Activated B cell treated with CpG ODN at 0.5 μM for 24 hours (primary cell): Measurements from ENCODE around the gene MACROD1. TPM values are rescaled to one million over a fixed set of nuclear protein-coding genes. Genes with fewer than 3 reads are reported as not detected.

Source experiments
- ATAC-seq: fragments of 200-7000 bp; cut with Tn5 transposase; one replicate; pipeline ENCODE4 v1.10.0; 2021; ENCODE audit warnings: low read depth, mild to moderate bottlenecking, moderate library complexity
- CTCF ChIA-PET: fragments of 350-600 bp; sonication (Branson Sonifier 250); formaldehyde crosslinking; loops from one replicate; lab custom pipeline; 2021; ENCODE audit warnings: antibody characterized with exemption; lab: Charles Lee
- POLR2A ChIA-PET: fragments of 350-600 bp; sonication (Branson Sonifier 250); formaldehyde crosslinking; loops from one replicate; lab custom pipeline; 2021; ENCODE audit warnings: antibody characterized with exemption; lab: Charles Lee
- DNase-seq: peaks from one replicate; pipeline ENCODE4 v3.0.0; 2022
- H3K27ac Mint-ChIP-seq: one replicate; pipeline ENCODE4 v1.8.0; 2020; ENCODE audit warnings: mixed read lengths
- H3K27me3 Mint-ChIP-seq: one replicate; pipeline ENCODE4 v1.8.0; 2021; ENCODE audit warnings: mixed read lengths
- H3K36me3 Mint-ChIP-seq: one replicate; pipeline ENCODE4 v1.8.0; 2021; ENCODE audit warnings: low read depth, mixed read lengths
- H3K4me1 Mint-ChIP-seq: one replicate; pipeline ENCODE4 v1.8.0; 2021; ENCODE audit warnings: mixed read lengths
- H3K4me3 Mint-ChIP-seq: one replicate; pipeline ENCODE4 v1.8.0; 2020; ENCODE audit warnings: mild to moderate bottlenecking, mixed read lengths
- H3K9me3 Mint-ChIP-seq: one replicate; pipeline ENCODE4 v1.8.0; 2020; ENCODE audit warnings: mixed read lengths
- intact Hi-C: fragments of 100-400 bp; cut with micrococcal nuclease; formaldehyde crosslinking; loops from one replicate; pipeline ENCODE4 v1.15.1; 2024
- total RNA-seq: library from RNA; stranded (reverse); gene quantifications from 2 replicates; pipeline ENCODE4 v1.2.3, GENCODE V29; 2022
- TF ChIP-seq, protein P1 (sequence below): fragments of 200-600 bp; IDR thresholded peaks from one replicate; pipeline ENCODE4 v1.8.0; 2022; ENCODE audit warnings: antibody characterized with exemption, mild to moderate bottlenecking

Gene MACROD1
- total RNA-seq, 1 donor from 2014 or later: 4.5 TPM

DNA sequence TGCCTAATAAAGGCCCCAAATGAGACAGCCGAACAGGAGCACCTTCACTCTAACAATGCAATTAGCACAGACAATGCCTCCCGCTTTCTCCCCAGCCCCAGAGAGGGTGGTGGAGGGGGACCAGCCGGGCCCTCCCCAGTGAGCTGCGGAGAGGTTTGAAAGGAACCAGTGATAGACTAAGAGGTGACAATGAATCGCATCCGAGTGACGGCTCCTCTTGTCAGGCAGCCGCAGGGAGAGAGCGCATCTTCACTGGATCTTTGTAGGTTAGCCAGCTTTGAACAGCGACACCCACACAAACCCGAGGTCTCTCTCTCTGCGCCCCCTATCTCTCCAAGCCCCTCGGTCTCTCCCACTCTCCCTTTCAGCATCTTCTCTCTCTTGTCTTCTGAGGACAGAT, 102.1 kb downstream of the MACROD1 start:
- DNase-seq: no peak
- POLR2A ChIA-PET: no interaction called here
- intact Hi-C loops: no loop called here
- H3K4me3 Mint-ChIP-seq: no peak overlapping the region
- no peaks in the 10 kb centered on the region for H3K9me3 Mint-ChIP-seq
- CTCF ChIA-PET: no interaction called here
- peaks cover 16% of the 10 kb centered on the region for H3K27me3 Mint-ChIP-seq
- no peaks in the 10 kb centered on the region for H3K36me3 Mint-ChIP-seq
- H3K4me1 Mint-ChIP-seq: peaks cover 8% of the 10 kb centered on the region
- ATAC-seq: no peak
- no peak overlapping the region for H3K27ac Mint-ChIP-seq
- TF ChIP-seq, protein P1, sequence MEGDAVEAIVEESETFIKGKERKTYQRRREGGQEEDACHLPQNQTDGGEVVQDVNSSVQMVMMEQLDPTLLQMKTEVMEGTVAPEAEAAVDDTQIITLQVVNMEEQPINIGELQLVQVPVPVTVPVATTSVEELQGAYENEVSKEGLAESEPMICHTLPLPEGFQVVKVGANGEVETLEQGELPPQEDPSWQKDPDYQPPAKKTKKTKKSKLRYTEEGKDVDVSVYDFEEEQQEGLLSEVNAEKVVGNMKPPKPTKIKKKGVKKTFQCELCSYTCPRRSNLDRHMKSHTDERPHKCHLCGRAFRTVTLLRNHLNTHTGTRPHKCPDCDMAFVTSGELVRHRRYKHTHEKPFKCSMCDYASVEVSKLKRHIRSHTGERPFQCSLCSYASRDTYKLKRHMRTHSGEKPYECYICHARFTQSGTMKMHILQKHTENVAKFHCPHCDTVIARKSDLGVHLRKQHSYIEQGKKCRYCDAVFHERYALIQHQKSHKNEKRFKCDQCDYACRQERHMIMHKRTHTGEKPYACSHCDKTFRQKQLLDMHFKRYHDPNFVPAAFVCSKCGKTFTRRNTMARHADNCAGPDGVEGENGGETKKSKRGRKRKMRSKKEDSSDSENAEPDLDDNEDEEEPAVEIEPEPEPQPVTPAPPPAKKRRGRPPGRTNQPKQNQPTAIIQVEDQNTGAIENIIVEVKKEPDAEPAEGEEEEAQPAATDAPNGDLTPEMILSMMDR: no peak

DNA sequence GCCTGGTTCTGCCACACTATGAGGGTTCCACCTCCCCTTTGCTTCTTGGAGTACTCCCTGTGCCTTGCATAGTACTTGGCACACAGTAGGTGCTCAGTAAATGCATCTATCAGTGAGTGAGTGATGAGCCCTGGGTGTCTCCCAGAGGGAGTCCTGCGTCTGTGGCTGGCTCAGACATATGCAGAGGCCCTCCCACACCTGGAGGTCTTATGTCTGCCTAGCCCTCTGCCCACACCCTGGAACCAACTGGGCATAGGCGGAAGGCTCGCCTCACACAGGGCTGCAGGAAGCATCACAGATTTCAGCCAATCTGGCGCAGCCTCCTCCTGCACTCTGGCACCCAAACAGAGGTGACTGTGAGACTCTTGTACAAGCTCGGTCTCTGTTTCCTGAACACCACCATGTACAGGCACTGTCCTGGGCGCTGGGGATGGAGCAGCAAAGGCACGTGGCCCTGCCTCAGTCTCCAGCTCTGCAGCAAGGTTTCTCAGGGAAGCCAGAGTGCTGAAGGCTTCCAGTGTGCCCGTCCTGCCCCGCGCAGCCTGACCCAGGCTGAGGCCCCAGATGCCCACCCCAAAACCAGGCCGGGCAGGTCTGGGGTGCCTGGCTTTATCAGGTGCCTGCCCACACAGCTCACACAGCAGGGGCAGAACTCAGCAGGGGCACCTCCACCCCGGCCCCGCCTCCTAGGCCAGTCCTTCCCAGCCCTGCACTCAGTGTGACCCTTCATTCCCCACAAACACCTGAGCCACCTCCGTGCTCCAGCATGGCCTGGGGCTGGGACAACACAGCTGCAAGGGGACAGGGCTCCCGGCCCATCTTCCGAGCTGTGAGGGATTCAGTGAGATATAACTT, 103.5 kb downstream of the MACROD1 start:
- Mint-ChIP-seq H3K27me3 (peaks cover 16% of the 10 kb centered on the region), H3K4me3 (no peak overlapping the region), H3K4me1 (peaks cover 8% of the 10 kb centered on the region), H3K36me3 (no peaks in the 10 kb centered on the region), H3K9me3 (no peaks in the 10 kb centered on the region), H3K27ac (no peak overlapping the region)
- ChIA-PET POLR2A (no interaction called here), CTCF (no interaction called here)
- TF ChIP-seq, protein P1: no peak
- ATAC-seq: no peak
- intact Hi-C loops: no loop called here
- no peak for DNase-seq

DNA sequence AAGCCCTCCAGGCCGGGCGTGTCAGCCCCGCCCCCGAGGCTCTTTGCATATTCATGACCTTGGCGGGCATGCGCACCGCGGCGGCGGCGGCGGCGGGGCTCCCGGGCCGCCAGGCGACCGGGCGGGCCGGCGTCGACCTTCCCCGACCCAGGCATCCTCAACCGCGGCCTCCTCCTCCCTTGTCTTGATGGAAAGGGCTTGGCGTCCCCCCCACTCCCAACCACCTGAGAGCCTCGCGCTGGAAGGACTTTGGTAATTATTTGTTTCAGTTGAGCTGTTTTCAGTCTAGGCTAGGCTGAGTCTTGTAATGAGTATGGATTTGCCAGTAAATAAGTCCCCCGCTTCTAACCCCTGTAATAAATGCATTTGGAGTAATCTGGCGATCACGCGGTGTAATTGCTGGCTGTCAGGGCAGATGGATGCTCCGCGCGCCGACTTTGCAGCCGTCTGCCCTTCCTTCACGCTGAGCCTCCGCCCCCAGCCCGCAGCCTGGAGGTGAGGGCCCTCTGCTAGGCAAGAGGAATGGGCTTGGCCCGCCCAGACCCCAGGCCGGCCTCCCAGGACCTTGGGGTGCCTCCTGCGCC, 105.0 kb downstream of the MACROD1 start:
- Mint-ChIP-seq H3K4me3 (peak overlapping the region; percentile 79), H3K36me3 (no peaks in the 10 kb centered on the region), H3K27ac (no peak overlapping the region), H3K9me3 (no peaks in the 10 kb centered on the region), H3K4me1 (peaks cover 8% of the 10 kb centered on the region), H3K27me3 (peaks cover 13% of the 10 kb centered on the region)
- ATAC-seq: peak; percentile 75
- DNase-seq: peak; percentile 71
- intact Hi-C loops: no loop called here
- POLR2A ChIA-PET: no interaction called here
- CTCF ChIA-PET: interaction anchor here (1.0 kb wide), 1 partner anchor 14 kb away, joined by 4 read pairs; no protein-coding TSS in a partner anchor
- TF ChIP-seq, protein P1: no peak

DNA sequence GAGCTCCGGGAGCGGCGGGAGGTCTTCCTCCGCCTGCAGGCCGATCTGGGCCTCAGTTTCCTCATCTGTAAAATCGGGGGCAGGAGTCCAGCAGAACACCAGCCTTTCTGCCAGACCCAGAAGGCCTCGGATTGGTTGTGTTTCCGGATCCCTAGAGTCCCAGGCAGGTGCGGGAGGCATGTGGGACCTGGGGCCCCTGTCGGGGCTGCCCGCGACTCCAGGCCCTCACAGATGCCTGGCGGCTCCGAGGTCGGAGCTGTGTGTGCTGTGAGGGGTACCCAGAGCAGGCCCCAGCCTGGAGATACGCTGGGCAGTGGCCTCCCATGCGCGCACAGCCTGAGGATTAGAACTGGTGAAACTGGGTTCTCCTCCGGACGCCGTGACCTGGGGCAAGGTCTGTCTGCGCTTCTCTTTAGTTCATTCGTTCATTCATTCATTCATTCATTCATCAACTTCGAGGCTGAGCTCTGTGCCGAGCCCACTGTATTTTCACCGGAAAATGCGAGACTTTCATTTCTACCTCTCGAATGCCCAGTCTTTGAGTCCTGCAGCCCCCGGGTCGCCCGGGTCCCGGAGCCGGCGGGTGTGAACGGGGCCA, 105.6 kb downstream of the MACROD1 start:
- ChIA-PET POLR2A (no interaction called here), CTCF (interaction anchor here (1.0 kb wide), 1 partner anchor 14 kb away, joined by 4 read pairs; no protein-coding TSS in a partner anchor)
- peaks cover 8% of the 10 kb centered on the region for H3K4me1 Mint-ChIP-seq
- peaks cover 13% of the 10 kb centered on the region for H3K27me3 Mint-ChIP-seq
- ATAC-seq (no peak), DNase-seq (no peak)
- TF ChIP-seq, protein P1: no peak
- H3K27ac Mint-ChIP-seq: no peak overlapping the region
- no peaks in the 10 kb centered on the region for H3K36me3 Mint-ChIP-seq
- H3K9me3 Mint-ChIP-seq: no peaks in the 10 kb centered on the region
- intact Hi-C loops: no loop called here
- peak overlapping the region; percentile 62 for H3K4me3 Mint-ChIP-seq
